Gastrocnemius medialis (tissue), 4 donors: ENCODE results near the gene QRFPR.

ENCODE experiments used
- POLR2A ChIP-seq, 2 donors: fragments of 450-650 bp; IDR thresholded peaks; one replicate each; pipeline ENCODE4 v1.6.1; 2017; ENCODE audit warnings: antibody characterized with exemption in 2 of 2, mild to moderate bottlenecking in 2 of 2, moderate library complexity in 2 of 2
- TF ChIP-seq, protein P1 (sequence below), 5 experiments: fragments of 450-650 bp in 3 of 5; fragments of 200-600 bp in 2 of 5; sonication (generic) in 2 of 5; IDR thresholded peaks in 4 of 5; conservative IDR thresholded peaks in 1 of 5; 1 replicate in 4 of 5; 2 replicates in 1 of 5; pipeline ENCODE4 v1.5.1; 2016 to 2019; ENCODE audit warnings: antibody characterized with exemption in 5 of 5, mild to moderate bottlenecking in 3 of 5, moderate library complexity in 3 of 5

DNA sequence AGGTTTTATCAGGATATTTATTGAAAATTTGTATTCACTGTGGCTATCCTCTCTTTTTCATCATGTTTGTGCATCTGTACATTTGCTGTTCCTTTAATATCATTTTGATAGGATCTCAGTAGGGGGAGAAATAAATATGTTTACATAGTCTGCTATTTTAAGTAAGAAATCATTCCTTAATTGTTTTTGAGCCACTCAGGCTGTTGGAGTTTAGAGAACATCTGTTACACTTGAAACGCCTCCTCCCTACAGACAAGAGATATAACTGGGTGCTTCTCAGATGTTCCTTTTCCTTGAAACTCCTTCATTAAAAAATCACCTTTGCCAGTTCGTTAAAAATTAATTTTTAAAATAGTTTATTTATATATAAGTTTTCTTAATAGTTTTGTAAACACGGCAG is 59.4 kb downstream of the QRFPR start:
- TF ChIP-seq POLR2A (IDR thresholded peaks at IDR 0.05), result no peak
- TF ChIP-seq, protein P1, sequence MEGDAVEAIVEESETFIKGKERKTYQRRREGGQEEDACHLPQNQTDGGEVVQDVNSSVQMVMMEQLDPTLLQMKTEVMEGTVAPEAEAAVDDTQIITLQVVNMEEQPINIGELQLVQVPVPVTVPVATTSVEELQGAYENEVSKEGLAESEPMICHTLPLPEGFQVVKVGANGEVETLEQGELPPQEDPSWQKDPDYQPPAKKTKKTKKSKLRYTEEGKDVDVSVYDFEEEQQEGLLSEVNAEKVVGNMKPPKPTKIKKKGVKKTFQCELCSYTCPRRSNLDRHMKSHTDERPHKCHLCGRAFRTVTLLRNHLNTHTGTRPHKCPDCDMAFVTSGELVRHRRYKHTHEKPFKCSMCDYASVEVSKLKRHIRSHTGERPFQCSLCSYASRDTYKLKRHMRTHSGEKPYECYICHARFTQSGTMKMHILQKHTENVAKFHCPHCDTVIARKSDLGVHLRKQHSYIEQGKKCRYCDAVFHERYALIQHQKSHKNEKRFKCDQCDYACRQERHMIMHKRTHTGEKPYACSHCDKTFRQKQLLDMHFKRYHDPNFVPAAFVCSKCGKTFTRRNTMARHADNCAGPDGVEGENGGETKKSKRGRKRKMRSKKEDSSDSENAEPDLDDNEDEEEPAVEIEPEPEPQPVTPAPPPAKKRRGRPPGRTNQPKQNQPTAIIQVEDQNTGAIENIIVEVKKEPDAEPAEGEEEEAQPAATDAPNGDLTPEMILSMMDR (IDR thresholded peaks at IDR 0.05 in 4 of 5, conservative IDR thresholded peaks at IDR 0.05 in 1 of 5), result no peak
